Right atrium auricular region (tissue), 2 donors: ENCODE measurements around the gene FBXO38. TPM values are rescaled to one million over a fixed set of nuclear protein-coding genes. Genes with fewer than 3 reads are reported as not detected.
A peak's percentile ranks its signal among the peaks of the same experiment; 100 is the strongest.
"Not testable (repeated sequence)": the region's sequence is repeated elsewhere in the genome, so short reads cannot be mapped to it uniquely, and the experiment has no call there.

Experiments used
- DNase-seq: peaks from one replicate; pipeline ENCODE4 v3.0.0-alpha.2; 2019; ENCODE audit warnings: low spot score
- H3K27ac ChIP-seq, 2 donors: fragments of 200-600 bp; sonication (generic); 1 replicate in 1 of 2; 2 replicates in 1 of 2; pipeline ENCODE4 v1.5.1; 2016 to 2019
- H3K27me3 ChIP-seq, 2 donors: fragments of 200-600 bp; sonication (generic); one replicate each; pipeline versions ENCODE4 v1.5.1 to v1.6.0; 2017 to 2019
- H3K36me3 ChIP-seq: fragments of 200-600 bp; sonication (generic); one replicate; pipeline ENCODE4 v1.5.1; 2016
- H3K4me1 ChIP-seq, 2 donors: fragments of 200-600 bp; sonication (generic); one replicate each; pipeline versions ENCODE4 v1.5.1 to v1.6.0; 2017 to 2019
- H3K4me3 ChIP-seq, 2 donors: fragments of 200-600 bp; sonication (generic); 1 replicate in 1 of 2; 2 replicates in 1 of 2; pipeline ENCODE4 v1.5.1; 2017 to 2019; ENCODE audit warnings: mild to moderate bottlenecking in 1 of 2, moderate library complexity in 1 of 2
- H3K9me3 ChIP-seq, 2 donors: fragments of 200-600 bp; sonication (generic); one replicate each; pipeline ENCODE4 v1.5.1; 2019
- CTCF ChIP-seq, 2 donors: fragments of 200-600 bp; sonication (generic); IDR thresholded peaks; one replicate each; pipeline ENCODE4 v1.5.1; 2019; ENCODE audit warnings: antibody characterized with exemption in 2 of 2
- total RNA-seq, 2 donors: library from RNA; depleted of rRNA; stranded (reverse); fragments of >200 nt; gene quantifications; one replicate each; pipeline ENCODE4 v1.1.0, GENCODE V29; 2016

FBXO38 gene
- total RNA-seq, 2 donors from 2014 or later: 32.2 to 36.7 TPM

GRCh38 chr5:148466236-148466580 is 82.5 kb downstream of the FBXO38 start:
- no peak for TF ChIP-seq CTCF (IDR thresholded peaks at IDR 0.05)
- peaks cover 0 to 34% of the 10 kb centered on the region in 2 donors for H3K4me1 ChIP-seq
- H3K9me3 ChIP-seq: no peaks in the 10 kb centered on the region
- DNase-seq: no peak
- H3K27me3 ChIP-seq: no peaks in the 10 kb centered on the region
- no peak overlapping the region for H3K4me3 ChIP-seq
- H3K27ac ChIP-seq: peak overlapping the region; percentile 65 to 91
- no peaks in the 10 kb centered on the region for H3K36me3 ChIP-seq

- H3K27me3 ChIP-seq: no peaks in the 10 kb centered on the region
- no peaks in the 10 kb centered on the region for H3K9me3 ChIP-seq
- H3K27ac ChIP-seq: peak overlapping the region; percentile 76 to 91
- H3K4me3 ChIP-seq: no peak overlapping the region
- TF ChIP-seq CTCF (IDR thresholded peaks at IDR 0.05): no peak
- peaks cover 0 to 34% of the 10 kb centered on the region in 2 donors for H3K4me1 ChIP-seq
- no peak for DNase-seq
- H3K36me3 ChIP-seq: no peaks in the 10 kb centered on the region
Measured at GRCh38 chr5:148467958-148468357, 84.2 kb downstream of the FBXO38 start.

GRCh38 chr5:148468746-148469145 is 85.0 kb downstream of the FBXO38 start:
- not testable (repeated sequence) for H3K36me3 ChIP-seq
- Histone ChIP-seq H3K4me1 (peaks cover 0 to 34% of the 10 kb centered on the region in 2 donors), H3K27ac (peak overlapping the region; percentile 76 to 91)

GRCh38 chr5:148469501-148469935 is 85.8 kb downstream of the FBXO38 start:
- H3K9me3 ChIP-seq: no peaks in the 10 kb centered on the region
- TF ChIP-seq CTCF (IDR thresholded peaks at IDR 0.05): no peak
- no peaks in the 10 kb centered on the region for H3K36me3 ChIP-seq
- no peak overlapping the region for H3K4me3 ChIP-seq
- peaks cover 0 to 34% of the 10 kb centered on the region in 2 donors for H3K4me1 ChIP-seq
- H3K27ac ChIP-seq: peak overlapping the region; percentile 76 to 91
- peak; percentile 80 for DNase-seq
- H3K27me3 ChIP-seq: no peaks in the 10 kb centered on the region

More at GRCh38 chr5:148468746-148469145, 85.0 kb downstream of the FBXO38 start:
- H3K9me3 ChIP-seq, H3K27me3 ChIP-seq, DNase-seq, H3K4me3 ChIP-seq: not testable (repeated sequence)

GRCh38 chr5:148471379-148471778 is 87.6 kb downstream of the FBXO38 start:
- Histone ChIP-seq H3K27me3 (no peaks in the 10 kb centered on the region), H3K9me3 (no peaks in the 10 kb centered on the region), H3K36me3 (no peaks in the 10 kb centered on the region), H3K4me1 (peaks cover 0 to 35% of the 10 kb centered on the region in 2 donors), H3K27ac (peak overlapping the region in 1 of 2 donors; percentile 91), H3K4me3 (no peak overlapping the region)
- no peak for DNase-seq
- TF ChIP-seq CTCF (IDR thresholded peaks at IDR 0.05): no peak

GRCh38 chr5:148474025-148474511 is 90.3 kb downstream of the FBXO38 start:
- H3K36me3 ChIP-seq: no peaks in the 10 kb centered on the region
- no peaks in the 10 kb centered on the region for H3K27me3 ChIP-seq
- DNase-seq: peak; percentile 91
- TF ChIP-seq CTCF (IDR thresholded peaks at IDR 0.05): no peak
- no peak overlapping the region for H3K4me3 ChIP-seq
- peak overlapping the region; percentile 63 to 67 for H3K27ac ChIP-seq
- H3K9me3 ChIP-seq: no peaks in the 10 kb centered on the region
- H3K4me1 ChIP-seq: peaks cover 0 to 22% of the 10 kb centered on the region in 2 donors
